HG03103 (cell line): Measurements from ENCODE around the gene CD247.

Experiments
- ATAC-seq: cut with Tn5 transposase; IDR thresholded peaks from one replicate; pipeline ENCODE4 v1.9.1; 2021; ENCODE audit warnings: low read depth; ENCODE audit not compliant: unreplicated experiment

CD247 gene

GRCh38 chr1:167542109-167543032 is 24.0 kb upstream of the CD247 start:
- no peak for ATAC-seq

DNA sequence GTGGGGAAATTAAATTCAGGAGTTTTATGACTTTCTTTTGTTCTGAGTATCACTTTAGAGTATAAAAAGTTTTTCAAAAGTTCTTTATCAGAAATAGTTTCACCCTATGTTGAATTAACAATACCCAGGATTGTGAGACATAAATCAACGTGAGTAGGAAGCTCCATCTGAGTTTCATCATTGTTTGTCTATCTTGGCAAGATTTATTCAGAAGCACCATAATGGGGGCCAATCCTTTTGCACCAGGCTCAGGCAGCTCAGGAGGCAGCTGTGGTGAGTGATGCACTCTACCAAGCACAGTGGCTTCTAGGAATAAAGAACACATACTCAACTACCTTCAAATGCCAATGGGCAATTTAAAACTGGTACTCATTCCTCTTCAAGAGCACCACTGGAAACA is 23.3 kb upstream of the CD247 start:
- ATAC-seq, result no peak

DNA sequence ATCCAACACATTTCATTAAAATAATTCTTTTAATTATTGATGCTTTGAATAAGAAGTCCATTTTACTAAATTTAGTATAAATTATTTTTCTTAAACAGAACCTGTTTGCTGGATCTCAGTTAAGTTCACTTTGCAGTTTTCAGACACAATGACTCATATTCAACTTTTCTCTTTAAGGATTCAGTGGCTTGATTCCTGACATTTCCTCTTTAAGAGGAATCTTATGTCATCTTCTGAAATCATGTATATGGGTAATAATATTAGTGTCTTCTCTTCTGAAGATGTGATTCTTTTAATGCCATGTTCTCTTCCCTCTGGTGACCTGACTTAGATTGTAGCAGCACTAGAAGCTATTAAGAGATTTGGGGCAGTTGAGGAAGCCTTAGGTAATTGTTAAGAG is 22.7 kb upstream of the CD247 start:
- no peak for ATAC-seq

- ATAC-seq, result no peak
These were observed 20.3 kb upstream of the CD247 start for GRCh38 chr1:167538657-167539056.

DNA sequence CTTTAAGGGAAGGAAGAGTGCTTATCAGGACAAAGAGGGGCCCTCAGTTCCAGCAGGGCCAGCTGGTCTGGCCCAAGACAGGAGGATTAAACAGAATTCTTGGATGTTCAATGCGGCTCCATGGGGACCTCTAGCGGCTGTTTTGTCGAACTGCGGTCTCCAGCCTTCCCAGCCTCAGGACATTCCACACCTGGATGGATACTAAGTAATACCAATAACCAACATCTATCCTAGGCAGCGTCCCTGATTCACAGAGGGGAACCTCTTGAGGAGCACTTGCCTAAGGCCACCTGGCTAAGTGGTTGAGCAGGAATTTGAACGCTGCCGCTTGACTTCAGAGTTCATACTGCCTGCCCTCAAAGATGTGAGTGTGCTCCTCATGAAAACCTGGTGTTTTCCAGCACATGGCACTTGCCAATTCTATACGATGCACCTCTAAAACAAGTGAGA is 15.5 kb upstream of the CD247 start:
- ATAC-seq, result no peak

DNA sequence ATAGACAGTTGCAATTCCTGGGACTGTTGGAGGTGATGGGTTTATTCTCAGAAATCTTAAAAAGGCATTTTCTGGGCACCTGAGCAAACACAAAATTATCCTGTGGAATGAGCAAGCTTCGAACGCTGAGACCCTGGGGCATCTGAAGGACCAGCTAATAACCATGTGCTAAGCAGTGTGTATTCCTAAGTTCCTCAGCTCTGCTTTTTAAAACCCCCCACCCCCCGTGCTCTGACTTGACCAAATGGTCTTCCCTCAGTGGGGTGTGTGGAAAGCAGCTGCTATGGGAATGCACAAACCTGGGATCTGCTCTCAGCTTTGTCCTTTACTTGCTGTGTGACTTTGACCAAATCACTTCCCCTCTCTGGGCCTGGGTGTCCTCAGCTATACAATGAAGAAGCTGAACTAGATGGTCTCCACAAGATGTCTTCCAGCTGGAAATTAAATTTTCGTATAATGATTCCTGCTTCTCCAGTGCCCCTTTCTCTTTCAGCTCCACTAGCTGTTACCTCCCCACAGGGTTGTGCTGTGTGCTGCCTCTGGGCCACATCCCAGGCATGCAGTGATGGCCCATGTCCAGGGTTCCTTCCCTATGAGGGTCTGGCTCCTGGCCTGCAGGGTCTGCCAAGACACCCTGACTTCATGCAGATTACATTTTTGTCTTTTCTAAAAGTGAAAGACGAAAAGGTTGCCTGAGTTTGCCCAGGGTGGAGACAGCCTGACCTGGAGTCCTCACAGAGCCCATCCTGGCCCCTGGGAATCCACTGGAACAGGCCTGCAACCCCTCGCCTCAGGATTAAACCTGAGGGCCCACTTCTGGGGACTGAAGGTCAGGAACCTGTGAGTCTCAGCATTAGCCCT is 14.9 kb upstream of the CD247 start:
- ATAC-seq, result no peak

- no peak for ATAC-seq
These were observed 14.0 kb upstream of the CD247 start for GRCh38 chr1:167532375-167532774.

DNA sequence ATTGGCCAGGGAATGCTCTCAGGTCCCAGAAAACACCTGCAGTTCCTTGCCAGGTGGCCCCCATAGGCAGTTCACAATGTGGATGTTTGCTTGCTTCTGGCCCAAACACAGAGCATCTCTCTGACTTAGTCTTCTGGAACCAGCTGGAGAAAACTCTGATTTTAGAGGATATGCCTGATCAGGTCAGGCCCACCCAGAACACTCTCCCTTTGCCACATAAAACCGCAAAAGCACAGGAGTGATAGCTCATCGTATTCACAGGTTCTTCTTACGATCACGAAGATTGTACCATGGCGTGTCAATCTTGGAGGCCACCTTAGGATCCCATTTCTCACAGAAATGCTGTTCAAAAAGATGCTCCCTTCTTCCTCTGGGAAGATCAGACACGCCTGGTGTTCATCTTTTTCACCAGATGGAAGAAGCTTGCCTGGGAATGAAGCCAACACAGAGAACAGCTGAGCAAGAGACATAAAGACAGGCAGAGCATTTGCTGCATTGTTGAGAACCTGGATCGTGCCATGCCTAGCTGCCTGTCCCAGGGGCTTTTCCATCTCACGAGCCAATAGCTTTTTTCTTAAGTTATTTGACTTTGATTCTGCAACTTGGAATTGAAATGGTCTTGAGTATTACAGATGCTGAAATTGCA is 11.6 kb upstream of the CD247 start:
- ATAC-seq, result no peak

DNA sequence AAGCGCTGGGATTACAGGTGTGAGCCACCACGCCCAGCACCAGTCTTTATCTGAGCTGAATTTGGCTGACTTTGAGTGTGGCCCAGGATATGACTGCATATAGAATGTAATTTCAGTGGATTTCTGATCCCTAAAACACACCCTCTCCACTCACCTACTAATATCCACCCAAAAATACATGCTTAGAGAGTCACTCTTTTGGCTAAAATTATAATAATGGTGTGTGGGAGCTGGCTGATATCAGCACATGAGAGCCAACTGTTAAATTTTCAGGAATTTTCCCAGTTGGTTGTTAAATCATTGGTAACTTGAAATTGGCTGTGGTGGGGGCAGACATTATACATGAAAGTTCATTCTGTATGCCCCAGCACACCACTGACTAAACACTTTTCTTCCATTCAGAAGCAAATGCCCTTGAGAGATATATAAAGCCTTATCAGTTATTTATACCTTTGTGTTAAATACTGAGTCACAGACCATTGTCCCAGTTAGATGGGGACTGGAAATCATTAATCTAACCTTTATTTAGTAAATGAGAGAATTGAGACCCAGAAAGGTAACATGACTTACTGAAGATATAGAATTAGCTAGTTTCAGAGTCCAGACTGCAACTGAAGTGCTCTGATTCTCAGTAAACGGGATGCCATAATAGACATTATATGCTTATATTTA is 9.9 kb upstream of the CD247 start:
- no peak for ATAC-seq

DNA sequence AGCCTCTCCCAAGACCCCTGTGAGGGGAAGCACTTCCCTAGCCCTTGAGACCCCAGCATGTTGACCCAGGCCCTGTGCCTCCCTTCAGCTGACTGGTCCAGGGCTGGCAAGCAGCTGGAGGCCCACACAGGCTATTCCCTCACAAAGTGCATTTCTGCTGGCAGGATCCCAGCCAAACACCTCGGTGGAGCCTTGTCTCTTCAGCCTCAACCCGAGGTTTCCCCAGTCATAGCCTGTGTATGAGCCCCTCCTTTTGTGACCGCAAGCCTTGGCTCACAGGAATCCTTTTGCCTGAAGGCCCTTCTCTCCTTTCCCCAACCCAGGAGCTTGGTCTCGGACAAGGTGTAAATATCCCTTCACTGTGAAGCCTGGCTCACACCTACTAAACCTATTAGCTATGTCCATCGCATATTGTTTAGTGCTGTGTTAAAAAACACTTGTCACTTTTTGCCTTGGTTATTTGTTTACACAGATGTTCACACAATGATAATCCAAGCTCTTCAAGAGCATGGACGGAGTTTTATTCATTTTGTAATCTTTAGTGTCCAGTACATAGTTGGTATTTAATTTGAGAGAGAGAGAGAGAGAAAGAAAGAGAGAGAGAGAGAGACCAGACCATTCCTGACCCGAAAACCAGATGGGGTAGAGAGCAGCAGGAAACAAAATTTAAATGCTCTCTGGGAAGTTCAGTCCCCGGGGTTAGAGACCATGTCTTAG is 8.5 kb upstream of the CD247 start:
- ATAC-seq, result no peak

DNA sequence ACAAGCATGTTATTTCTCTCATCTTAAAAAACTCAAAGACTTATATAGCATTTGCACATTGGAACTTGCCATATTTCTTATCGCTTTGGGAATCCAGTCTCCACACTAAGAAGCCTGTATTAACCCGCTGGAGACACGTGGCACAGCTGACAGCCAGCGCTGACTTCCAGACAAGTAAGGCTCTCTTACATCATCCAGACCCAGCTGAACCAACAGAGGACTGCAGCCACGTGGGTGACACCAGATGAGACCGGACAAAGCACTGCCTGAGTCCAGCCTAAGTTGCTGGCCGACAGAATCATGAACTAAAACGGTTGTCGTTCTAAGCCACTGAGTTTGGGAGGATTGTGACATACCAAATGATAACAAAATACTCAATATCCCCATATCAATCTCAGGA is 6.3 kb upstream of the CD247 start:
- no peak for ATAC-seq

GRCh38 chr1:167522246-167522645 is 3.9 kb upstream of the CD247 start:
- no peak for ATAC-seq

DNA sequence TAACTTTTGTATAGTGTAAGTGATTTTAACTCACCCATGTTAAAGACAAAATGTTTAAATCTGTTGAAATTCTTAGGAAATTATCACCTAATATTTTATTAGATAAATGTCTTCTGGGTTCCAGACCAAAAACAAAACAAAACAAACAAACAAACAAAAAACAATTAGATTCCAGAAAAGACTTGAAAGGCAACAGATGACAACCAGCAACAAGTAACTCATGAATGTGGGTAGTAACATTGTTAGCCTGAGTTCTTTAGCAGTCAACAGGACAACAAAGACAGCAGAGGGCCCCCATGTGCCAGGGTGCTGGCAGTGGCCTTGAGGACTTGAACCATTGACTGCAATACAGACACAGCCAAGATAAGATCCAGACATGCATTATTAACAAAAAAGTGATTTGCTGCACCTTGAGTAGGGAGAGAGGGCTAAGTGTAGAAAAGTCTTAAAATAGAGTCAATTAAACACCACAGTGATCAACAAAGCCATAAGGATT is 2.4 kb upstream of the CD247 start:
- ATAC-seq, result no peak

DNA sequence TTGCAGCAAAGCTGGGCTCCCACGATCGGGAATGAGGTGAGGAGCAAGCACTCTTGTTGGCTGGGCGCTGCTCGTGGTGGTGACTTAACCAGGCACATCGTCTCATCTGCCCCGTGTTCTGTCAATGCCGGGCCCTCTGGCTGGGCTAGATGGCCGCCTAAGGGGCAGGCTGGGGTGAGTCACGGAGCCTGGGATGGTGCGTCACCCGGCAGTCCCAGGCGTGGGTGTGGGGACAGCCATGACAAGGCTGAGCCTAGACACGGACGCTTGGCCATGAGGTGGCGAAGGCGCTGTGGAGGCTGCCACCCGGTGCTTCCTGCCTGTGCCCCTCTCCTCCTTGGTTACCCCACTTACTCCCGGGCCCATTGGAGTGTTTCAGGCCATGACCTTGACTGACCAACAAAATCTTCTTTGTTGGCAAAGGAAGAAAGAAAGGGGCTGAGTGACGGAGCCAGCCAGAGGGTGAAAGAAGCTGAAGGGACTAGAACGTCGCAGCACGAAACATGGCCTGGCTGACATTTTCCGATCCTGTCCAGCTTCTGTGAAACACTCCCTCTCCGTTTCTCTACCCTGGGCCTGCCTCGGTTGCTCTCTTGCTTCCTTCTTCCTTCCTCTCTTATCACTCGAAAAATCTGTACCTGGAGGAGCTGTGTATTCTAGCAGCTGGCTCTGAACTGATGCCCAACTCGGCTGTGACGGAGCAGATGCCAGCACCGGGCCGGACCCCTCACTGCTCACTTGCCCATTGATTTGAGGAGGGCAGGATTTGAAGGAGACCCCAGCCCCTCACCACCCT is 596 bp downstream of the CD247 start:
- no peak for ATAC-seq

GRCh38 chr1:167516404-167517388 is 1.6 kb downstream of the CD247 start:
- ATAC-seq, result no peak

DNA sequence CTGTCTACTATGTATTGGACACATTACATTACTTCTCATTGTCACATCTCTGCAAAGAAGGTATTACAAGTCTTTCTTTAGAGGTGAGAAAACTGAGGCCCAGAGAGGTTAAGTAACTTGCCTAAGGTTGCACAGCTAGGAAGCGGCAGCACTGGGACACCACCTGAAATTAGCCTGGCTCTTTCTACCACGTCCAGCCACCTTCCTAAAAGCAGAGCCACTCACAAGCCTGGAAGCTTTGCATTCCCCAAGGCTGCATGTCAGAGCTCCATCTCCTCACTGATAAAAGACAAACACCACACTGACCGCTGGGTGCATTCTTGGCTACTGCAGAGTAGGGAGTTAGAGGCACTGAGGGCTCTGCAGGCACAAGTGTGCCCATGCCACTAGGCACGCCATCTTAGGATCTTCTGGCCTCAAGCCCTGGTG is 2.4 kb downstream of the CD247 start:
- ATAC-seq, result no peak

- ATAC-seq, result no peak
These were observed 2.9 kb downstream of the CD247 start for GRCh38 chr1:167515461-167515860.

GRCh38 chr1:167514288-167514687 is 4.0 kb downstream of the CD247 start:
- ATAC-seq, result no peak
